Right lobe of liver (tissue), 4 donors: ENCODE results near the gene EML4.

Experiments used
- POLR2A ChIP-seq: fragments of 450-650 bp; IDR thresholded peaks from one replicate; pipeline ENCODE4 v1.6.1; 2017; ENCODE audit warnings: antibody characterized with exemption, mild to moderate bottlenecking
- TF ChIP-seq, protein P1 (sequence below), 4 donors: fragments of 200-600 bp in 3 of 4; fragments of 450-650 bp in 1 of 4; IDR thresholded peaks; one replicate each; pipeline versions ENCODE4 v1.5.1 to v1.8.0; 2016 to 2022; ENCODE audit warnings: antibody characterized with exemption in 4 of 4, mild to moderate bottlenecking in 2 of 4
- donor health status: DM: no; HTN: no; CAD: no.
- donor health status: DM: no; HTN: no; CAD: no.
- donor health status: DM: no; HTN: yes; CAD: no.

DNA sequence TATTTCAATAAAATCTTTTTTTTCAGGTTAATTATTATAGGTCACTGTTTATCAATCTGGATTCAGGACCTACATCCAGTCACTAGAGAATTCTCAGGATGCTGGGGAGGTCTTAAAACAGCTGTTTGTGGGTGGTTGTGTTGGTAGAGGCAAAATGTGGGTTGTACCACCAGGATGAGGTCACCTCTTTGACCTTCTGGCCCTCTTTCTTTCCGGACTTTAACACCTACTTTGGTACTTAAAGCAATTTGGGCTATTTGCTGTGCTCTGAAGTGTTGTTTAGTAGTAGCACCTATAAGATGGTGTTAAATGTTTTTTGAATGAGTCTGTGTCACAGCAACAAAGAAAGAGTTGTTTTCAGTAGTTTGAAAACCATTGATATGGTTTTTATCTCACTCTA is 14.6 kb downstream of the EML4 start:
- TF ChIP-seq, protein P1, sequence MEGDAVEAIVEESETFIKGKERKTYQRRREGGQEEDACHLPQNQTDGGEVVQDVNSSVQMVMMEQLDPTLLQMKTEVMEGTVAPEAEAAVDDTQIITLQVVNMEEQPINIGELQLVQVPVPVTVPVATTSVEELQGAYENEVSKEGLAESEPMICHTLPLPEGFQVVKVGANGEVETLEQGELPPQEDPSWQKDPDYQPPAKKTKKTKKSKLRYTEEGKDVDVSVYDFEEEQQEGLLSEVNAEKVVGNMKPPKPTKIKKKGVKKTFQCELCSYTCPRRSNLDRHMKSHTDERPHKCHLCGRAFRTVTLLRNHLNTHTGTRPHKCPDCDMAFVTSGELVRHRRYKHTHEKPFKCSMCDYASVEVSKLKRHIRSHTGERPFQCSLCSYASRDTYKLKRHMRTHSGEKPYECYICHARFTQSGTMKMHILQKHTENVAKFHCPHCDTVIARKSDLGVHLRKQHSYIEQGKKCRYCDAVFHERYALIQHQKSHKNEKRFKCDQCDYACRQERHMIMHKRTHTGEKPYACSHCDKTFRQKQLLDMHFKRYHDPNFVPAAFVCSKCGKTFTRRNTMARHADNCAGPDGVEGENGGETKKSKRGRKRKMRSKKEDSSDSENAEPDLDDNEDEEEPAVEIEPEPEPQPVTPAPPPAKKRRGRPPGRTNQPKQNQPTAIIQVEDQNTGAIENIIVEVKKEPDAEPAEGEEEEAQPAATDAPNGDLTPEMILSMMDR (IDR thresholded peaks at IDR 0.05): no peak
- TF ChIP-seq POLR2A: no peak
